GM12892 (cell line): Measurements from ENCODE around the gene ZNF576.

ENCODE experiments used
- POLR2A ChIP-seq: IDR thresholded peaks from 2 replicates; pipeline ENCODE4 v1.6.1; 2011; ENCODE audit warnings: low read depth, low read length, control low read depth
- POLR2AphosphoS5 ChIP-seq: IDR thresholded peaks from 2 replicates; pipeline ENCODE4 v1.6.1; 2011; ENCODE audit warnings: low read depth, low read length, control low read depth
- TAF1 ChIP-seq: IDR thresholded peaks from 2 replicates; pipeline ENCODE4 v1.6.1; 2011; ENCODE audit warnings: low read depth, mild to moderate bottlenecking, control low read depth, low read length, borderline replicate concordance

DNA sequence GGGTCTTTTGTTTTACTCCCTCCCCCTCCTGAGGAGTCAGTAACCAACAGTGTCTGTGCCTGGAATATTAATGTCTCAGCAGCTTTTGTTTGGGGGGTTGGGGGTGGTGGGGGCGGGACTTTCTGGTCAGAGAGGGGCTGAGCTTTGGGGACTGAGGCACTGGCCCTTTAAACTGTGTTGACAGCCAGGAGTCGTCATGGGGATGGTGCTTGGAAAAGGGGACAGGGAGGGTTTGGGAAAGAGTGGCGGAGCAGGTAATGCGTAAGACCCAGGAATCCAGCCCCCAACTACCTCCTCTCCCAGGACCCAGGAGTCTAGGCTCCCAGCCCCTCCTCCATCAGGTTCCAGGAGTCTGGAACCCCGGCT, 38.1 kb downstream of the ZNF576 start:
- TF ChIP-seq POLR2A = no peak
- TF ChIP-seq POLR2AphosphoS5 = no peak
- TF ChIP-seq TAF1 = no peak
